ENCODE results near the gene CCDC192. TPM values are rescaled to one million over a fixed set of nuclear protein-coding genes. Genes with fewer than 3 reads are reported as not detected.

The CCDC192 gene
- polyA plus RNA-seq, 3 donors: not detected

- no peaks in the 10 kb centered on the region for H3K79me2 ChIP-seq (ENCODE audit: insufficient read depth, low read length)
- H3K4me3 ChIP-seq (replicated peaks in 1 of 3; ENCODE audit: low read depth in 2 of 3, low read length in 3 of 3): no peak overlapping the region
- no peaks in the 10 kb centered on the region for H3K4me1 ChIP-seq (ENCODE audit: control insufficient read depth in 1 of 2, insufficient read depth in 2 of 2, low read length in 2 of 2)
- Mint-ChIP-seq H3K36me3 (no peaks in the 10 kb centered on the region), H3K27me3 (ENCODE audit: low read depth in 3 of 3) (no peaks in the 10 kb centered on the region), H3K27ac (no peak overlapping the region), H3K4me1 (no peaks in the 10 kb centered on the region), H3K9me3 (peaks cover 0 to 2% (median 0%) of the 10 kb centered on the region in 7 donors), H3K4me3 (no peak overlapping the region)
- no peak for TF ChIP-seq CTCF (IDR thresholded peaks at IDR 0.05)
- no peak overlapping the region for H2AFZ ChIP-seq (ENCODE audit: insufficient read depth, low read depth, low read length, poor library complexity, severe bottlenecking)
- H3K27me3 ChIP-seq (ENCODE audit: control insufficient read depth in 2 of 2, insufficient read depth in 2 of 2, low read length in 2 of 2): no peaks in the 10 kb centered on the region
- H3K9ac ChIP-seq (ENCODE audit: insufficient read depth, low read length, poor library complexity, severe bottlenecking): no peak overlapping the region
- no peaks in the 10 kb centered on the region for H4K20me1 ChIP-seq (ENCODE audit: insufficient read depth, low read length)
- H3K36me3 ChIP-seq (replicated peaks in 1 of 2; ENCODE audit: control insufficient read depth in 1 of 2, insufficient read depth in 2 of 2, low read length in 2 of 2): no peaks in the 10 kb centered on the region
- no peaks in the 10 kb centered on the region for H3K9me3 ChIP-seq (replicated peaks in 1 of 2; ENCODE audit: control insufficient read depth in 1 of 2, insufficient read depth in 1 of 2, low read length in 2 of 2)
- intact Hi-C loops (cut with micrococcal nuclease): no loop called here
- DNase-seq: no peak
- no peak overlapping the region for H3K27ac ChIP-seq (ENCODE audit: low read depth in 1 of 2, low read length in 2 of 2)
- no peak overlapping the region for H3K4me2 ChIP-seq (replicated peaks; ENCODE audit: extremely low read depth, low read length, poor library complexity, severe bottlenecking)
- 100% methylated on average over 2 of the region's 6 CpGs for WGBS (ENCODE audit: insufficient coverage)
Measured at GRCh38 chr5:127684726-127685467, 18.3 kb upstream of the CCDC192 start.

GRCh38 chr5:127685662-127686061, 17.5 kb upstream of the CCDC192 start:
- TF ChIP-seq CTCF (IDR thresholded peaks at IDR 0.05): no peak
- no peak overlapping the region for H3K9ac ChIP-seq (ENCODE audit: insufficient read depth, low read length, poor library complexity, severe bottlenecking)
- Mint-ChIP-seq H3K36me3 (no peaks in the 10 kb centered on the region), H3K27me3 (ENCODE audit: low read depth in 3 of 3) (no peaks in the 10 kb centered on the region), H3K9me3 (peaks cover 0 to 3% (median 0%) of the 10 kb centered on the region in 7 donors), H3K27ac (no peak overlapping the region), H3K4me3 (no peak overlapping the region), H3K4me1 (no peaks in the 10 kb centered on the region)
- no peak for DNase-seq
- WGBS (ENCODE audit: insufficient coverage): no CpG with 5 or more reads among the region's 2 CpGs
- no peaks in the 10 kb centered on the region for H3K9me3 ChIP-seq (replicated peaks in 1 of 2; ENCODE audit: control insufficient read depth in 1 of 2, insufficient read depth in 1 of 2, low read length in 2 of 2)
- no peaks in the 10 kb centered on the region for H3K27me3 ChIP-seq (ENCODE audit: control insufficient read depth in 2 of 2, insufficient read depth in 2 of 2, low read length in 2 of 2)
- intact Hi-C loops (cut with micrococcal nuclease): no loop called here
- no peak overlapping the region for H3K4me3 ChIP-seq (replicated peaks in 1 of 3; ENCODE audit: low read depth in 2 of 3, low read length in 3 of 3)
- H3K36me3 ChIP-seq (replicated peaks in 1 of 2; ENCODE audit: control insufficient read depth in 1 of 2, insufficient read depth in 2 of 2, low read length in 2 of 2): no peaks in the 10 kb centered on the region
- H4K20me1 ChIP-seq (ENCODE audit: insufficient read depth, low read length): no peaks in the 10 kb centered on the region
- no peak overlapping the region for H3K27ac ChIP-seq (ENCODE audit: low read depth in 1 of 2, low read length in 2 of 2)
- H2AFZ ChIP-seq (ENCODE audit: insufficient read depth, low read depth, low read length, poor library complexity, severe bottlenecking): no peak overlapping the region
- no peaks in the 10 kb centered on the region for H3K79me2 ChIP-seq (ENCODE audit: insufficient read depth, low read length)
- no peaks in the 10 kb centered on the region for H3K4me1 ChIP-seq (ENCODE audit: control insufficient read depth in 1 of 2, insufficient read depth in 2 of 2, low read length in 2 of 2)
- H3K4me2 ChIP-seq (replicated peaks; ENCODE audit: extremely low read depth, low read length, poor library complexity, severe bottlenecking): no peak overlapping the region
